NT2/D1 (cell line): ENCODE data around the gene PODN.
A peak's percentile ranks its signal among the peaks of the same experiment; 100 is the strongest.

Experiments used
- DNase-seq: peaks from one replicate; pipeline ENCODE4 v3.0.0-alpha.2; 2011; ENCODE audit warnings: low read depth, low spot score
- H3K27me3 ChIP-seq: 2 replicates; pipeline ENCODE4 v1.6.0; 2011; ENCODE audit warnings: mild to moderate bottlenecking; ENCODE audit not compliant: insufficient read length, insufficient read depth
- H3K36me3 ChIP-seq: 2 replicates; pipeline ENCODE4 v1.6.1; 2011; ENCODE audit warnings: mild to moderate bottlenecking, low read length, mixed read lengths; ENCODE audit not compliant: insufficient read depth, insufficient read length
- H3K4me1 ChIP-seq: 2 replicates; pipeline ENCODE4 v1.5.1; 2011; ENCODE audit not compliant: insufficient read depth, insufficient read length
- H3K4me3 ChIP-seq: 2 replicates; pipeline ENCODE4 v1.5.1; 2011; ENCODE audit warnings: low read depth; ENCODE audit not compliant: insufficient read length
- H3K9ac ChIP-seq: 2 replicates; pipeline ENCODE4 v1.6.0; 2011; ENCODE audit warnings: low read depth; ENCODE audit not compliant: insufficient read length
- H3K9me3 ChIP-seq: 2 replicates; pipeline ENCODE4 v1.5.1; 2011; ENCODE audit warnings: mild to moderate bottlenecking, low read length; ENCODE audit not compliant: insufficient read depth
- SUZ12 ChIP-seq: IDR thresholded peaks from 2 replicates; pipeline ENCODE4 v1.6.1; 2011; ENCODE audit not compliant: insufficient read length, insufficient read depth; ENCODE audit errors: extremely low read depth
- YY1 ChIP-seq: IDR thresholded peaks from 2 replicates; pipeline ENCODE4 v1.6.1; 2011; ENCODE audit not compliant: insufficient read length, insufficient read depth
- ZNF274 ChIP-seq: IDR thresholded peaks from 2 replicates; pipeline ENCODE4 v1.6.1; 2011; ENCODE audit warnings: mild to moderate bottlenecking, low read depth, low read length

PODN gene

GRCh38 chr1:53092659-53093450, 30.8 kb downstream of the PODN start:
- H3K9me3 ChIP-seq = peaks cover 20% of the 10 kb centered on the region; the same call in 1 of the 2 replicates
- no peak overlapping the region for H3K4me3 ChIP-seq
- H3K36me3 ChIP-seq = no peaks in the 10 kb centered on the region
- TF ChIP-seq ZNF274 (no peak), YY1 (no peak), SUZ12 (no peak)
- H3K4me1 ChIP-seq = peaks cover 18% of the 10 kb centered on the region
- H3K27me3 ChIP-seq = no peaks in the 10 kb centered on the region
- no peak for DNase-seq
- H3K9ac ChIP-seq = no peak overlapping the region

DNA sequence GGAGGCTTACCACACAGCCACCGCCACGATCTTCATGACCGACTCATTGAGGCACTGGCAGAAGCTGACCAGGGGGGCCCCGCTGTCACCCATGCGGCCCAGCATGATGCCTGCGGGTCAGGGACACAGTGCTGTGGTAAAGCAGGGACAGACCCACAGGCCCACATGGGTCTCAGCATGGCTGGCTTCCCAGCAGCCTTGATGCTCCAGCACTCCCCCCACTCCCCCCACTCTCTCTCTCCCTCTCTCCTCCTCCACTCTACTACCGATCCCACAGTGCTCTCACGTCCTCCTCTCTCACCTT, 31.4 kb downstream of the PODN start:
- no peak overlapping the region for H3K4me3 ChIP-seq
- no peaks in the 10 kb centered on the region for H3K36me3 ChIP-seq
- no peak for DNase-seq
- no peaks in the 10 kb centered on the region for H3K27me3 ChIP-seq
- H3K4me1 ChIP-seq = peaks cover 13% of the 10 kb centered on the region
- peaks cover 24% of the 10 kb centered on the region; the same call in 1 of the 2 replicates for H3K9me3 ChIP-seq
- no peak overlapping the region for H3K9ac ChIP-seq
- TF ChIP-seq YY1 = no peak
- TF ChIP-seq SUZ12 = no peak
- TF ChIP-seq ZNF274 = no peak

DNA sequence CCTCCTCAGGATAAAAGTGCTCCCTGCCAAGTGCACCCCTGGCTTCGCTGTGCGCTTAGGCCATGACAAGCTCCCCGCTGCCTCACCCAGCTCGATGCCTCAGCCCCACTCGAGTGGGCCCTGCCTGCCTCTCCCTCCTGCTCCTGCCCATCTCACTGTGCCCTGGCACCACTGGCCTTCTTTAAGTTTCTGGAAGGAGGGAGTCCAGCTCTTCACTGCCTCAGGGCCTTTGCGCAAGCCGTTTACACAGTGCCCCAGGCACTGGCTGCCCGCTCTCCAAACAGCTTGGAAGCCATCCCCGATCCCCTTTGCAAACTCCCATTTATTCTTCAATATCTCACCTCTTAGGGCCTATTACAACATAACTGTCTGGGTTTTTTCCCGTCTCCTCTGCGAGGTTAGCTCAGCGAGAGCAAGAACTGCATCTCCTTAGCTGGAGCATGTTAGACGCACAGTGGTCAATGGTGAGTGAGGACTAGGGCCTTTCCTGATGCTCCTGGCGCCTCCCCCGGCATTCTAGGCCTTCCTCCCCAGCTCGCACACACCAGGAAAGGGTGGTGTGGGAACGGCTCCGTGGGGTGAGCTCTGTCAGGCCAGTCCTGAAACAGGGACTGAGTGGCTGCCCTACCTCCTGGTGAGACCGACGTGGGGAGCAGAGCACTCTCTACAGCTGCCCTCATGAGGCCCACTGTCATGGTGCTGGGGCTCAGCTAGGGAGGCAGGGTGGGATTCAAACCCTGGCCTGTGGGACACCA, 31.9 kb downstream of the PODN start:
- H3K36me3 ChIP-seq = no peaks in the 10 kb centered on the region
- H3K9me3 ChIP-seq = peaks cover 26% of the 10 kb centered on the region; the same call in 1 of the 2 replicates
- peaks cover 12% of the 10 kb centered on the region for H3K4me1 ChIP-seq
- TF ChIP-seq YY1 (no peak), SUZ12 (no peak)
- DNase-seq = no peak
- H3K9ac ChIP-seq = peak overlapping the region; percentile 4
- no peak overlapping the region for H3K4me3 ChIP-seq
- no peaks in the 10 kb centered on the region for H3K27me3 ChIP-seq

- TF ChIP-seq ZNF274 (no peak), YY1 (no peak), SUZ12 (no peak)
- Histone ChIP-seq H3K27me3 (no peaks in the 10 kb centered on the region), H3K9me3 (peaks cover 28% of the 10 kb centered on the region; the same call in 1 of the 2 replicates), H3K9ac (peak overlapping the region; percentile 4), H3K36me3 (no peaks in the 10 kb centered on the region), H3K4me1 (peaks cover 11% of the 10 kb centered on the region), H3K4me3 (no peak overlapping the region)
- DNase-seq = no peak
Measured at GRCh38 chr1:53094533-53094919, 32.5 kb downstream of the PODN start.

GRCh38 chr1:53104289-53104913, 42.4 kb downstream of the PODN start:
- no peak overlapping the region for H3K9ac ChIP-seq
- no peak for DNase-seq
- no peak overlapping the region for H3K4me3 ChIP-seq
- no peaks in the 10 kb centered on the region for H3K27me3 ChIP-seq
- no peaks in the 10 kb centered on the region for H3K36me3 ChIP-seq
- peaks cover 21% of the 10 kb centered on the region; the same call in 1 of the 2 replicates for H3K9me3 ChIP-seq
- H3K4me1 ChIP-seq = peaks cover 5% of the 10 kb centered on the region
- TF ChIP-seq SUZ12 (no peak), ZNF274 (no peak), YY1 (no peak)

GRCh38 chr1:53107090-53107489, 45.1 kb downstream of the PODN start:
- DNase-seq = no peak
- TF ChIP-seq SUZ12 (no peak), ZNF274 (no peak), YY1 (no peak)
- H3K36me3 ChIP-seq = no peaks in the 10 kb centered on the region
- peaks cover 23% of the 10 kb centered on the region for H3K4me1 ChIP-seq
- H3K9ac ChIP-seq = no peak overlapping the region
- H3K4me3 ChIP-seq = no peak overlapping the region
- no peaks in the 10 kb centered on the region for H3K27me3 ChIP-seq
- H3K9me3 ChIP-seq = peaks cover 8% of the 10 kb centered on the region
